Osteocyte (in vitro differentiated cells): ENCODE measurements around the gene HYOU1. TPM values are rescaled to one million over a fixed set of nuclear protein-coding genes. Genes with fewer than 3 reads are reported as not detected.
"Not testable (repeated sequence)": the region's sequence is repeated elsewhere in the genome, so short reads cannot be mapped to it uniquely, and the experiment has no call there.

ENCODE experiments used
- DNase-seq: peaks from one replicate; pipeline ENCODE4 v3.0.0; 2021; ENCODE audit warnings: mixed read lengths; ENCODE audit not compliant: unreplicated experiment; ENCODE audit errors: extremely low spot score
- H3K27ac Mint-ChIP-seq: one replicate; pipeline ENCODE4 v1.8.0; 2021; ENCODE audit warnings: mild to moderate bottlenecking, mixed read lengths; ENCODE audit not compliant: unreplicated experiment
- H3K27me3 Mint-ChIP-seq: one replicate; pipeline ENCODE4 v1.8.0; 2021; ENCODE audit warnings: mixed read lengths; ENCODE audit not compliant: unreplicated experiment
- H3K36me3 Mint-ChIP-seq: one replicate; pipeline ENCODE4 v1.8.0; 2021; ENCODE audit warnings: mixed read lengths; ENCODE audit not compliant: unreplicated experiment
- H3K4me1 Mint-ChIP-seq: one replicate; pipeline ENCODE4 v1.8.0; 2021; ENCODE audit warnings: mixed read lengths; ENCODE audit not compliant: unreplicated experiment
- H3K4me3 Mint-ChIP-seq: one replicate; pipeline ENCODE4 v1.8.0; 2021; ENCODE audit warnings: mild to moderate bottlenecking, moderate library complexity, mixed read lengths; ENCODE audit not compliant: unreplicated experiment
- H3K9me3 Mint-ChIP-seq: one replicate; pipeline ENCODE4 v1.8.0; 2021; ENCODE audit warnings: mixed read lengths; ENCODE audit not compliant: unreplicated experiment
- long read RNA-seq: library from polyadenylated mRNA; unstranded; transcript quantifications from one replicate; pipeline ENCODE4 v2.0.0, GENCODE V29; 2021
- total RNA-seq: library from RNA; stranded (reverse); gene quantifications from 2 replicates; pipeline ENCODE4 v1.2.1, GENCODE V29; 2021
- TF ChIP-seq, protein P1 (sequence below): fragments of 200-600 bp; sonication (generic); IDR thresholded peaks from 2 replicates; pipeline ENCODE4 v1.5.0; 2021; ENCODE audit warnings: antibody characterized with exemption, mild to moderate bottlenecking, moderate library complexity

HYOU1 gene, protein sequence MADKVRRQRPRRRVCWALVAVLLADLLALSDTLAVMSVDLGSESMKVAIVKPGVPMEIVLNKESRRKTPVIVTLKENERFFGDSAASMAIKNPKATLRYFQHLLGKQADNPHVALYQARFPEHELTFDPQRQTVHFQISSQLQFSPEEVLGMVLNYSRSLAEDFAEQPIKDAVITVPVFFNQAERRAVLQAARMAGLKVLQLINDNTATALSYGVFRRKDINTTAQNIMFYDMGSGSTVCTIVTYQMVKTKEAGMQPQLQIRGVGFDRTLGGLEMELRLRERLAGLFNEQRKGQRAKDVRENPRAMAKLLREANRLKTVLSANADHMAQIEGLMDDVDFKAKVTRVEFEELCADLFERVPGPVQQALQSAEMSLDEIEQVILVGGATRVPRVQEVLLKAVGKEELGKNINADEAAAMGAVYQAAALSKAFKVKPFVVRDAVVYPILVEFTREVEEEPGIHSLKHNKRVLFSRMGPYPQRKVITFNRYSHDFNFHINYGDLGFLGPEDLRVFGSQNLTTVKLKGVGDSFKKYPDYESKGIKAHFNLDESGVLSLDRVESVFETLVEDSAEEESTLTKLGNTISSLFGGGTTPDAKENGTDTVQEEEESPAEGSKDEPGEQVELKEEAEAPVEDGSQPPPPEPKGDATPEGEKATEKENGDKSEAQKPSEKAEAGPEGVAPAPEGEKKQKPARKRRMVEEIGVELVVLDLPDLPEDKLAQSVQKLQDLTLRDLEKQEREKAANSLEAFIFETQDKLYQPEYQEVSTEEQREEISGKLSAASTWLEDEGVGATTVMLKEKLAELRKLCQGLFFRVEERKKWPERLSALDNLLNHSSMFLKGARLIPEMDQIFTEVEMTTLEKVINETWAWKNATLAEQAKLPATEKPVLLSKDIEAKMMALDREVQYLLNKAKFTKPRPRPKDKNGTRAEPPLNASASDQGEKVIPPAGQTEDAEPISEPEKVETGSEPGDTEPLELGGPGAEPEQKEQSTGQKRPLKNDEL
- 168 TPM in 2 replicates for total RNA-seq
- long read RNA-seq, partial matches to known transcripts, result 10 of 19 reads
- long read RNA-seq, other reads (novel, unspliced or antisense), result 9 of 19 reads

DNA sequence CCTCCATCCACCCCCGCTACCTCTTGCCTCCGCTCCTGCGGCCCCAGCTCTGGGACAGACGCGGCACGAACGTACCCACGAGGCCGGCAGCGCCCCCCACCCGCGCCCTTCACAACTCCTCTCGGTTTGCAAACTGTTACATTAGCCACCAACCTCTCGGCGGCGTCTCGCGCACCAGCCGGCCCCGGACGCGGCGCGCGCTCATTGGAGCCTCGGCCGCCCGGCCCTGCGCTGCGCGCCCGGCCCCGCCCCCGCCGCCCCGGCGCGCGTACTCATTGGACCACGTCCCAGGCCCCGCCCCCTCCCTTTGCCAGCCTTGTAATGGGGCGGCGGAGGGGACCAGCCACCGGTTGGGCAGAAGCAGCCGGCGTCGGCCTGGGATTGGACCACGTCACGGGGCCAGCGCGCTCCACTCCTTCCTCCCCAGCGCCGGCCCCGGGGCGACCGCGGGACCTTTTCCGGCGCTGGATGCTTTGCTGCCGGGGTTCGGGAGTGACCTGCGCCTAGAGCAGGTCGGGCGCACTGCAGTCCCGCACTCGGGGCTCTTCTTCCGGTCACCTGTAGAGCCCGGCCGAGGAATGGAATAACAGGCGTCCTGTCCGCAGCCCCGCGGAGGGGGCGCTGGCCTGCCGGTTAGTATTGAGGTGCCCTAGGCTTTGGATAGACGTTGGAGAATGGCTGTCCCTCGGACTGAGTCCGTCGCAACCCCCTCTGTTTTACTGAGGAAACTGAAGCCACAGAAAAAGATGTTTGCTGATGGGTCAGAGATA lies at the start of gene HYOU1:
Gene HYOU1 (minus strand): TSS at position 206 of the 770 bp plus-strand sequence. CDS start 1,045 bp downstream, outside the sequence.
- no peaks in the 10 kb centered on the region for H3K9me3 Mint-ChIP-seq
- DNase-seq, result peak; percentile 99
- peaks cover 24% of the 10 kb centered on the region for H3K4me1 Mint-ChIP-seq
- no peaks in the 10 kb centered on the region for H3K27me3 Mint-ChIP-seq
- TF ChIP-seq, protein P1, sequence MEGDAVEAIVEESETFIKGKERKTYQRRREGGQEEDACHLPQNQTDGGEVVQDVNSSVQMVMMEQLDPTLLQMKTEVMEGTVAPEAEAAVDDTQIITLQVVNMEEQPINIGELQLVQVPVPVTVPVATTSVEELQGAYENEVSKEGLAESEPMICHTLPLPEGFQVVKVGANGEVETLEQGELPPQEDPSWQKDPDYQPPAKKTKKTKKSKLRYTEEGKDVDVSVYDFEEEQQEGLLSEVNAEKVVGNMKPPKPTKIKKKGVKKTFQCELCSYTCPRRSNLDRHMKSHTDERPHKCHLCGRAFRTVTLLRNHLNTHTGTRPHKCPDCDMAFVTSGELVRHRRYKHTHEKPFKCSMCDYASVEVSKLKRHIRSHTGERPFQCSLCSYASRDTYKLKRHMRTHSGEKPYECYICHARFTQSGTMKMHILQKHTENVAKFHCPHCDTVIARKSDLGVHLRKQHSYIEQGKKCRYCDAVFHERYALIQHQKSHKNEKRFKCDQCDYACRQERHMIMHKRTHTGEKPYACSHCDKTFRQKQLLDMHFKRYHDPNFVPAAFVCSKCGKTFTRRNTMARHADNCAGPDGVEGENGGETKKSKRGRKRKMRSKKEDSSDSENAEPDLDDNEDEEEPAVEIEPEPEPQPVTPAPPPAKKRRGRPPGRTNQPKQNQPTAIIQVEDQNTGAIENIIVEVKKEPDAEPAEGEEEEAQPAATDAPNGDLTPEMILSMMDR, result peak; percentile 32
- peak within 1 kb of the TSS; percentile 96 for H3K4me3 Mint-ChIP-seq
- peak within 1 kb of the TSS; percentile 94 for H3K27ac Mint-ChIP-seq
- peaks cover 23% of the 10 kb centered on the region for H3K36me3 Mint-ChIP-seq

DNA sequence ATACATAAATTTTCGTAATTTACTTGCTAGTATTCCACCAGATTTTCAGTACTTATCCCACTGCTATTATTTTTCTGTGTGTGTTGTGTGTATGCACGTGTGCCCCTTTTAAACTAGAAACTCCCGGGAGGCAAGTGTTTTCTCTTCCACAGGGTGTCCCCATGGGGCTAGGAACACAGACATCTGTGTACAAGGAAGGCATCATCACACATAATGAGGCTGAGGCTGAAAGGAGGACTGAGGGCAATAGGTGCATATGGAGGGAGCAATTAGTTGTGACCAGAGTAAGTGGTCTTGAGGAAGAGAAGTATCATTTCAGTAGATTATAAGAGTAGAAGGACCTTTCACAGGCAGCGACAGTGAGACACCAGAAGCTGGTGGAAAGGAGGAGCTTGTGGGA lies 46.8 kb upstream of the HYOU1 start:
- Mint-ChIP-seq H3K4me1 (peaks cover 46% of the 10 kb centered on the region), H3K27me3 (no peaks in the 10 kb centered on the region), H3K36me3 (no peaks in the 10 kb centered on the region), H3K9me3 (no peaks in the 10 kb centered on the region), H3K4me3 (peak overlapping the region; percentile 35), H3K27ac (peak overlapping the region; percentile 53)
- no peak for DNase-seq
- TF ChIP-seq, protein P1, result no peak

DNA sequence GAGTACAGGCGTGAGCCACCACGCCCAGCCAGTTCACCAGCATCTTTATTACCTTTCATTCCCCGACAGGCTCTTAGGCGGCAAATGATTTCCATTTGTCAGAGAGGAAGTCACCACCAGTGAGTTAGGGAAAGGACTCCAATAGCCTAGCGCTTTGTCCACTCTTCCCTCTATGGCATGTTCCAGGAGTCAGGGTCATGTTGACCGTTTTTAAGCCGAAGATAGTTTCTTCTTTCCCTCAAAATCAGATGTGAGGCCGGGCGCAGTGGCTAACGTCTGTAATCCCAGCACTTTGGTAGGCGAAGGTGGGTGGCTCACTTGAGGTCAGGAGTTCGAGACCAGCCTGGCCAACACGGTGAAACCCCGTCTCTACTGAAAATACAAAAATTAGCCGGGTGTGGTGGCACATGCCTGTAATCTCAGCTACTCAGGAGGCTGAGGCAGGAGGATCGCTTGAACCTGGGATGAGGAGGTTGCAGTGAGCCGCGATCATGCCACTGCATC lies 46.2 kb upstream of the HYOU1 start:
- H3K27ac Mint-ChIP-seq, result peak overlapping the region; percentile 100
- peaks cover 41% of the 10 kb centered on the region for H3K4me1 Mint-ChIP-seq
- H3K36me3 Mint-ChIP-seq, H3K27me3 Mint-ChIP-seq, H3K9me3 Mint-ChIP-seq, DNase-seq: not testable (repeated sequence)
- H3K4me3 Mint-ChIP-seq, result peak overlapping the region; percentile 97

DNA sequence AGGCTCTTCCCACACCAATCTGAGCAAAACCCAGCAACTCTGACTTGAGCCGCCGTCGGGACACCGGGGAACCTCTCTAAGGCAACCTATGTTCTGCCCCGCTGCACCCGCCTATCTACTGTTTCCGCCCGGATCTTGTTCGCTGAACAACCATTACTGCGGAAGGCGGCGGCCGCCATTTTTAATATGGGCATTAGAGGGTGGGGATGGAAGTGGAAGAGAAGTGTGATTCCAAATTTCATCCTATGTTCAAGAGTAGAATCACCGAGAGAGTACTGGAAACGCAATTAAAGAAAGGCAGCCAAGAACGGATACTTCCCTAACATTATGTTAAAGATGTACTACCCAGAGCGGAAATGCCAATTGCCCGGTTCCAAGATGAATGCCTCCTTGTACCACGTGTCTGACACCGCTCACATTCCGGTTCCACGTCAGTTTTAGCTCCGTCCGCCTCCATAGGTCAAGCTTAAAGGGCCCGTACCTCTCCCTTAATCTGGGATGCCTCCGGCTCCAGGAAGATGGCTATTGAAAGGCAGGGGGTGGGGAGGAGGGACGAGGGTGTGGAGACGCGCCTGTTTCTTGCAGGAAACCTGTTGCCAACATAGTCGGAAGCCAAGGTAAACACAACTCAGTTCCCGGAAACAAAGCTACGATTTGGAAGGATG lies 44.9 kb upstream of the HYOU1 start, which contains the start of gene DPAGT1:
Gene DPAGT1 (minus strand): TSS at position 95 of the 665 bp plus-strand sequence. CDS start 198 bp downstream, outside the sequence.
- Mint-ChIP-seq H3K27ac (peak within 1 kb of the TSS; percentile 100), H3K4me1 (peaks cover 39% of the 10 kb centered on the region), H3K4me3 (peak within 1 kb of the TSS; percentile 97), H3K27me3 (no peaks in the 10 kb centered on the region), H3K9me3 (no peaks in the 10 kb centered on the region), H3K36me3 (peaks cover 14% of the 10 kb centered on the region)
- TF ChIP-seq, protein P1, result no peak
- peak; percentile 93 for DNase-seq
